Measurements from ENCODE around the gene XRN2. TPM values are rescaled to one million over a fixed set of nuclear protein-coding genes. Genes with fewer than 3 reads are reported as not detected.

The XRN2 gene
- total RNA-seq, 1 donor from 2014 or later: 87.7 TPM

- no peaks in the 10 kb centered on the region for H3K9me3 Mint-ChIP-seq
- no peak for DNase-seq (ENCODE audit: low spot score)
- H3K27ac Mint-ChIP-seq: no peak overlapping the region
- no peak overlapping the region for H3K4me3 Mint-ChIP-seq (ENCODE audit: low read depth)
- H3K4me1 Mint-ChIP-seq (ENCODE audit: low read depth): no peaks in the 10 kb centered on the region
- no peaks in the 10 kb centered on the region for H3K27me3 Mint-ChIP-seq (ENCODE audit: low read depth)
- peaks cover 85% of the 10 kb centered on the region for H3K36me3 Mint-ChIP-seq (ENCODE audit: low read depth)
- intact Hi-C loops (cut with micrococcal nuclease): no loop called here
These were observed 35.2 kb downstream of the XRN2 start for GRCh38 chr20:21338291-21338690.

- Mint-ChIP-seq H3K36me3 (ENCODE audit: low read depth) (peaks cover 81% of the 10 kb centered on the region), H3K27ac (no peak overlapping the region), H3K4me3 (ENCODE audit: low read depth) (no peak overlapping the region), H3K27me3 (ENCODE audit: low read depth) (no peaks in the 10 kb centered on the region), H3K4me1 (ENCODE audit: low read depth) (no peaks in the 10 kb centered on the region), H3K9me3 (no peaks in the 10 kb centered on the region)
- intact Hi-C loops (cut with micrococcal nuclease): no loop called here
- no peak for DNase-seq (ENCODE audit: low spot score)
These were observed 36.4 kb downstream of the XRN2 start for GRCh38 chr20:21339499-21339898.

GRCh38 chr20:21340991-21341697, 38.0 kb downstream of the XRN2 start:
- H3K4me1 Mint-ChIP-seq (ENCODE audit: low read depth): no peaks in the 10 kb centered on the region
- no peak overlapping the region for H3K4me3 Mint-ChIP-seq (ENCODE audit: low read depth)
- no peaks in the 10 kb centered on the region for H3K9me3 Mint-ChIP-seq
- H3K27me3 Mint-ChIP-seq (ENCODE audit: low read depth): no peaks in the 10 kb centered on the region
- H3K27ac Mint-ChIP-seq: no peak overlapping the region
- DNase-seq (ENCODE audit: low spot score): no peak
- intact Hi-C loops (cut with micrococcal nuclease): no loop called here
- H3K36me3 Mint-ChIP-seq (ENCODE audit: low read depth): peaks cover 78% of the 10 kb centered on the region

- Mint-ChIP-seq H3K27me3 (ENCODE audit: low read depth) (no peaks in the 10 kb centered on the region), H3K4me3 (ENCODE audit: low read depth) (no peak overlapping the region), H3K36me3 (ENCODE audit: low read depth) (peaks cover 74% of the 10 kb centered on the region), H3K27ac (no peak overlapping the region), H3K4me1 (ENCODE audit: low read depth) (peaks cover 1% of the 10 kb centered on the region), H3K9me3 (no peaks in the 10 kb centered on the region)
- no peak for DNase-seq (ENCODE audit: low spot score)
- intact Hi-C loops (cut with micrococcal nuclease): no loop called here
These were observed 39.7 kb downstream of the XRN2 start for GRCh38 chr20:21342656-21343345.

GRCh38 chr20:21344206-21344900, 41.2 kb downstream of the XRN2 start:
- DNase-seq (ENCODE audit: low spot score): no peak
- intact Hi-C loops (cut with micrococcal nuclease): no loop called here
- Mint-ChIP-seq H3K4me1 (ENCODE audit: low read depth) (peaks cover 2% of the 10 kb centered on the region), H3K4me3 (ENCODE audit: low read depth) (no peak overlapping the region), H3K36me3 (ENCODE audit: low read depth) (peaks cover 77% of the 10 kb centered on the region), H3K27ac (no peak overlapping the region), H3K27me3 (ENCODE audit: low read depth) (no peaks in the 10 kb centered on the region), H3K9me3 (no peaks in the 10 kb centered on the region)

GRCh38 chr20:21344961-21345360, 41.8 kb downstream of the XRN2 start:
- no peak overlapping the region for H3K4me3 Mint-ChIP-seq (ENCODE audit: low read depth)
- DNase-seq (ENCODE audit: low spot score): no peak
- peaks cover 74% of the 10 kb centered on the region for H3K36me3 Mint-ChIP-seq (ENCODE audit: low read depth)
- no peaks in the 10 kb centered on the region for H3K9me3 Mint-ChIP-seq
- no peak overlapping the region for H3K27ac Mint-ChIP-seq
- H3K4me1 Mint-ChIP-seq (ENCODE audit: low read depth): peaks cover 2% of the 10 kb centered on the region
- H3K27me3 Mint-ChIP-seq (ENCODE audit: low read depth): no peaks in the 10 kb centered on the region
- intact Hi-C loops (cut with micrococcal nuclease): no loop called here

GRCh38 chr20:21352703-21353102, 49.6 kb downstream of the XRN2 start:
- H3K4me1 Mint-ChIP-seq (ENCODE audit: low read depth): peaks cover 1% of the 10 kb centered on the region
- H3K27me3 Mint-ChIP-seq (ENCODE audit: low read depth): no peaks in the 10 kb centered on the region
- H3K36me3 Mint-ChIP-seq (ENCODE audit: low read depth): peaks cover 42% of the 10 kb centered on the region
- intact Hi-C loops (cut with micrococcal nuclease): no loop called here
- no peak overlapping the region for H3K4me3 Mint-ChIP-seq (ENCODE audit: low read depth)
- H3K9me3 Mint-ChIP-seq: no peaks in the 10 kb centered on the region
- H3K27ac Mint-ChIP-seq: no peak overlapping the region
- DNase-seq (ENCODE audit: low spot score): no peak

GRCh38 chr20:21353236-21353635, 50.1 kb downstream of the XRN2 start:
- no peaks in the 10 kb centered on the region for H3K9me3 Mint-ChIP-seq
- peaks cover 40% of the 10 kb centered on the region for H3K36me3 Mint-ChIP-seq (ENCODE audit: low read depth)
- no peak overlapping the region for H3K27ac Mint-ChIP-seq
- no peak for DNase-seq (ENCODE audit: low spot score)
- no peaks in the 10 kb centered on the region for H3K27me3 Mint-ChIP-seq (ENCODE audit: low read depth)
- H3K4me1 Mint-ChIP-seq (ENCODE audit: low read depth): no peaks in the 10 kb centered on the region
- intact Hi-C loops (cut with micrococcal nuclease): no loop called here
- no peak overlapping the region for H3K4me3 Mint-ChIP-seq (ENCODE audit: low read depth)

GRCh38 chr20:21355981-21356380, 52.9 kb downstream of the XRN2 start:
- Mint-ChIP-seq H3K27me3 (ENCODE audit: low read depth) (no peaks in the 10 kb centered on the region), H3K27ac (no peak overlapping the region), H3K4me1 (ENCODE audit: low read depth) (peaks cover 11% of the 10 kb centered on the region), H3K36me3 (ENCODE audit: low read depth) (peaks cover 47% of the 10 kb centered on the region), H3K4me3 (ENCODE audit: low read depth) (no peak overlapping the region), H3K9me3 (no peaks in the 10 kb centered on the region)
- intact Hi-C loops (cut with micrococcal nuclease): no loop called here
- DNase-seq (ENCODE audit: low spot score): no peak

- no peaks in the 10 kb centered on the region for H3K27me3 Mint-ChIP-seq (ENCODE audit: low read depth)
- H3K27ac Mint-ChIP-seq: no peak overlapping the region
- H3K36me3 Mint-ChIP-seq (ENCODE audit: low read depth): peaks cover 51% of the 10 kb centered on the region
- H3K4me3 Mint-ChIP-seq (ENCODE audit: low read depth): no peak overlapping the region
- no peaks in the 10 kb centered on the region for H3K9me3 Mint-ChIP-seq
- no peak for DNase-seq (ENCODE audit: low spot score)
- H3K4me1 Mint-ChIP-seq (ENCODE audit: low read depth): peaks cover 15% of the 10 kb centered on the region
- intact Hi-C loops (cut with micrococcal nuclease): no loop called here
These were observed 53.3 kb downstream of the XRN2 start for GRCh38 chr20:21356386-21356785.

- intact Hi-C loops (cut with micrococcal nuclease): no loop called here
- Mint-ChIP-seq H3K9me3 (no peaks in the 10 kb centered on the region), H3K4me3 (ENCODE audit: low read depth) (no peak overlapping the region), H3K36me3 (ENCODE audit: low read depth) (peaks cover 62% of the 10 kb centered on the region), H3K27me3 (ENCODE audit: low read depth) (no peaks in the 10 kb centered on the region), H3K4me1 (ENCODE audit: low read depth) (peaks cover 21% of the 10 kb centered on the region), H3K27ac (no peak overlapping the region)
- no peak for DNase-seq (ENCODE audit: low spot score)
These were observed 54.7 kb downstream of the XRN2 start for GRCh38 chr20:21357844-21358243.

- no peak for DNase-seq (ENCODE audit: low spot score)
- Mint-ChIP-seq H3K9me3 (no peaks in the 10 kb centered on the region), H3K36me3 (ENCODE audit: low read depth) (peaks cover 69% of the 10 kb centered on the region), H3K4me1 (ENCODE audit: low read depth) (peaks cover 21% of the 10 kb centered on the region), H3K27ac (no peak overlapping the region), H3K4me3 (ENCODE audit: low read depth) (no peak overlapping the region), H3K27me3 (ENCODE audit: low read depth) (no peaks in the 10 kb centered on the region)
- intact Hi-C loops (cut with micrococcal nuclease): no loop called here
These were observed 55.6 kb downstream of the XRN2 start for GRCh38 chr20:21358737-21359136.

GRCh38 chr20:21360705-21361104, 57.6 kb downstream of the XRN2 start:
- Mint-ChIP-seq H3K27me3 (ENCODE audit: low read depth) (no peaks in the 10 kb centered on the region), H3K9me3 (no peaks in the 10 kb centered on the region), H3K4me3 (ENCODE audit: low read depth) (no peak overlapping the region), H3K27ac (peak overlapping the region; percentile 62), H3K36me3 (ENCODE audit: low read depth) (peaks cover 67% of the 10 kb centered on the region), H3K4me1 (ENCODE audit: low read depth) (peaks cover 21% of the 10 kb centered on the region)
- no peak for DNase-seq (ENCODE audit: low spot score)
- intact Hi-C loops (cut with micrococcal nuclease): loop anchor here (5.0 kb wide), 2 partner anchors 33 to 58 kb away; partner anchors contain the start of gene XRN2

Data from activated T-helper 2 cell treated with anti-CD3 and anti-CD28 coated beads, Interferon-gamma antibody, Interleukin-2, Interleukin-4, amounts not matched to agents 10 μg/mL and 5 μg/mL and 100 μg/mL, durations not matched to agents 14 hours and 24 hours and 36 hours (primary cell).